Esophagus (tissue), 2 donors: ENCODE results near the gene DNAJC16. TPM values are rescaled to one million over a fixed set of nuclear protein-coding genes. Genes with fewer than 3 reads are reported as not detected.
"Not testable (repeated sequence)": the region's sequence is repeated elsewhere in the genome, so short reads cannot be mapped to it uniquely, and the experiment has no call there.

Source experiments
- H3K27ac ChIP-seq, 2 donors: one replicate each; pipeline ENCODE4 v1.5.1; 2013; ENCODE audit warnings: low read depth in 2 of 2, mild to moderate bottlenecking in 2 of 2, inconsistent platforms in 1 of 2, low read length in 1 of 2, moderate library complexity in 1 of 2
- H3K27me3 ChIP-seq, 2 donors: one replicate each; pipeline ENCODE4 v1.6.1; 2013; ENCODE audit warnings: low read length in 2 of 2, control low read depth in 1 of 2, mild to moderate bottlenecking in 1 of 2; ENCODE audit not compliant: insufficient read depth in 2 of 2, control insufficient read depth in 1 of 2
- H3K36me3 ChIP-seq, 2 donors: one replicate each; pipeline ENCODE4 v1.6.1; 2013; ENCODE audit warnings: low read length in 1 of 2; ENCODE audit not compliant: control insufficient read depth in 2 of 2, insufficient read depth in 2 of 2
- H3K4me1 ChIP-seq, 2 donors: one replicate each; pipeline ENCODE4 v1.6.1; 2013; ENCODE audit warnings: low read length in 1 of 2; ENCODE audit not compliant: control insufficient read depth in 2 of 2, insufficient read depth in 2 of 2
- H3K4me3 ChIP-seq, 2 donors: one replicate each; pipeline ENCODE4 v1.5.1; 2013; ENCODE audit warnings: low read length in 2 of 2, mild to moderate bottlenecking in 2 of 2, low read depth in 1 of 2, moderate library complexity in 1 of 2
- H3K9me3 ChIP-seq, 2 donors: one replicate each; pipeline ENCODE4 v1.6.1; 2013; ENCODE audit warnings: mild to moderate bottlenecking in 2 of 2, low read depth in 1 of 2, low read length in 1 of 2, moderate library complexity in 1 of 2; ENCODE audit not compliant: control insufficient read depth in 2 of 2, insufficient read depth in 1 of 2
- WGBS, 2 donors: extraction: QIAGEN DNeasy Blood & Tissue Kit; methylation state at CpG; one replicate each; pipeline ENCODE4 v1.1.7; 2013; 5-methylcytosine and 5-hydroxymethylcytosine counted together
- polyA plus RNA-seq, 2 donors: library from polyadenylated mRNA; stranded (reverse); fragments of 200-250 nt; gene quantifications; one replicate each; pipeline ENCODE4 v1.2.3, GENCODE V29; 2013
- donor health status: healthy with polysubstance abuse.
- donor health status: Bipolar disorder and iron deficiency.

DNAJC16 gene
- polyA plus RNA-seq, 2 donors: 3.1 to 6.1 TPM

DNA sequence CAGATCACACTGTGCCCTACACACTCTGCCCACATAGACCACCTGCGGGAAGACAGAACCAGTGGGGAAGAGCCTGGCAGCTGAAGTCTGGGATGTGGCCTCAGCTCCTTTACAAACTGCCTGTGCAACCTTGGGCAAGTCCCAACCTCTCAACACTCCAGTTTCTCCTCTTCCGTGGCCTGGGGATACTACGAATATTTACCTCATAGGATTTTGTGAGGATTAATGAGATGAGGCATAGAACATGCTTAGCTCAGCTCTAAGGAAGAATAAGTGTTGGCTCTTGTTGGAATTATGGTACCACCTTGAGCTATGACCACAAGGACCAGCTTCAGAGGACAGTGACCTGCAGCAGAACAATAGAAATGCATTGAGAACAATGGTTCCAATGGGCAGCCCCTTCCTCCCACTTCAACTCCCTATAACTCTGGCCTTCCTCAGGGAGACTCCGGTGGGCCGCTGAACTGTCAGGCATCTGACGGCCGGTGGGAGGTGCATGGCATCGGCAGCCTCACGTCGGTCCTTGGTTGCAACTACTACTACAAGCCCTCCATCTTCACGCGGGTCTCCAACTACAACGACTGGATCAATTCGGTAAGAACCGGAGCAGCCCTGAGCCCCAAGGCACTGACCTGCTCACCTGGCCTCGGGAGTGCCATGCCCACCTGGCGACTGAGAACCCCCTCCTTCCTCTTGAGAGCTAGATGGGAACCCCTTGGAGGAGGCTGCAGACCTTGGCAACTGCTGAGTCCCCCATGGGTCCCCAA is 39.6 kb upstream of the DNAJC16 start:
- WGBS, 2 donors: 83 to 88% methylated on average over 17 of the region's 17 CpGs
- H3K4me1 ChIP-seq, H3K27me3 ChIP-seq, H3K36me3 ChIP-seq, H3K27ac ChIP-seq, H3K4me3 ChIP-seq, H3K9me3 ChIP-seq: not testable (repeated sequence)

GRCh38 chr1:15488371-15488770 is 38.3 kb upstream of the DNAJC16 start:
- Histone ChIP-seq H3K9me3 (no peaks in the 10 kb centered on the region), H3K27me3 (no peaks in the 10 kb centered on the region), H3K4me1 (no peaks in the 10 kb centered on the region), H3K36me3 (peaks cover 5 to 7% of the 10 kb centered on the region in 2 donors), H3K27ac (no peak overlapping the region), H3K4me3 (no peak overlapping the region)
- 88 to 91% methylated on average over 3 of the region's 3 CpGs for WGBS, 2 donors

DNA sequence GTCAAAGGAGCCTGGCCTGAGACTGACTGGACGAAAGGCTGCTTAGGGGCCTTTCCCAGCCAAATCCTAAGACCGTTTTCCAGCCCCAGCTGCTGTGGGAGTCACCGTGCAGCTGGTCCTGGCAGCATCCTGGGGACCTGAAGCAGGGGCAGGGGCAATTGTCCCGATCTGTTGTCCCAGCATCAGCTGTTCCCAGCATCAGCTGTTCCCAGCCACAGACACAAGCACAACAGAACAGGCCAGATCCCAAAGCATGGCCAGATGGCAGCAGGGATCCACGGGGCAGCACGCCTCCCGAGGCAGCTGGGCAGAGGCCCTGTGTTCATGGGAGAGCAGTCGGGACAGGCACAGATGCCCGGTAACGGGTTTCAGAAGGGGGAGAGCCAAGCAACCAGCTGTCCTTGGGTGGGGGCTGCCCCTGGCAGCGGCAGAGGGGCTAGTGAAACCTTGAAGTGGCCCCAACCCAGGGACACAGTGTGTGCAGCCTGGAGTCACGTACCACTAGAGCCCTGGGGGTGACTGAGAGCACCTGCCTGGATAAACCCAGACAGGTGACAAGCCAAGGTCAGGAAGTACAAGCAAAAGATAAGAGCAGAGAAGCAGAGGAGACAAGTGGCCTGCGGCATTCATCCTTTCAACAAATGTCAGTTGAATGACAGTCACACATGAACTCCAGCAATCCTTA is 37.5 kb upstream of the DNAJC16 start:
- Histone ChIP-seq H3K4me1 (no peaks in the 10 kb centered on the region), H3K9me3 (no peaks in the 10 kb centered on the region), H3K27me3 (no peaks in the 10 kb centered on the region), H3K36me3 (peaks cover 5 to 12% of the 10 kb centered on the region in 2 donors), H3K27ac (no peak overlapping the region), H3K4me3 (no peak overlapping the region)
- WGBS, 2 donors: 78 to 82% methylated on average over 13 of the region's 13 CpGs

DNA sequence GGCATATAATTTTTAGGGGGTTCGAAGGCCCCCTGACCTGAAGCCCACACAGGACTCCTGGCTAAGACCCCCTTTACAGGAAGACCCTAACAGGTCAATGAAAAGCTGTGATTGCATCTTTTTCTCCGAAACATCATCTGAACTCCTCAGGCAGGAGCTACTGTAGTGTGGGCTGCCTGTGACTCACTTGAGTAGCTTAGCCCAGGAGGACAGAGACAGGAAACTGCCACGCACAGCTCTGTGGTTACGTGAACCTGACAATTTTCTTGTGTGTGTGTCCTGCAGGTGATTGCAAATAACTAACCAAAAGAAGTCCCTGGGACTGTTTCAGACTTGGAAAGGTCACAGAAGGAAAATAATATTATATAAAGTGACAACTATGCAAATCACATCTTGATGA is 35.6 kb upstream of the DNAJC16 start:
- not testable (repeated sequence) for H3K27me3 ChIP-seq, H3K4me1 ChIP-seq, H3K4me3 ChIP-seq, H3K9me3 ChIP-seq, H3K27ac ChIP-seq
- H3K36me3 ChIP-seq: peaks cover 5 to 17% of the 10 kb centered on the region in 2 donors
- 84 to 87% methylated on average over 4 of the region's 4 CpGs for WGBS, 2 donors

DNA sequence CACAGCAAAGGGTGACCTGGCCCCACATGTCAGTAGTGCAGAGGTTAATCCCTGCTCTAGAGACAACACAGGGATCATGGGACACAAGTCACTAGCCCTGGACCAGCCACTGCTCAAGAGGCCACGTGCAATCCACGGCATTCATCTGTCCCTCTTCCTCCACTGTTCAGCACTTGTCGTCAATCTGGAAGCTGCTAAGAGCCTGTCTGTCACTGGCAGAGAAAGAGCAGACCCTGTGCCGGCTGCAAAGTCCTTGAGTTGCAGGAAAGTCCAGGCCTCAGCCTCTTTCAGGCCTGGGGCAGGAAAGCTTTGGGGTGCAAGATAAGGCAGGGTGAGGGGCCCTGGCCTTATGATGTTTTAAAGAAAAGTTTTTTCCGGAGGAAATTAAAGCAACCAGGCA is 34.1 kb upstream of the DNAJC16 start:
- H3K36me3 ChIP-seq: peaks cover 5 to 17% of the 10 kb centered on the region in 2 donors
- WGBS, 2 donors: 80 to 88% methylated on average over 5 of the region's 5 CpGs

DNA sequence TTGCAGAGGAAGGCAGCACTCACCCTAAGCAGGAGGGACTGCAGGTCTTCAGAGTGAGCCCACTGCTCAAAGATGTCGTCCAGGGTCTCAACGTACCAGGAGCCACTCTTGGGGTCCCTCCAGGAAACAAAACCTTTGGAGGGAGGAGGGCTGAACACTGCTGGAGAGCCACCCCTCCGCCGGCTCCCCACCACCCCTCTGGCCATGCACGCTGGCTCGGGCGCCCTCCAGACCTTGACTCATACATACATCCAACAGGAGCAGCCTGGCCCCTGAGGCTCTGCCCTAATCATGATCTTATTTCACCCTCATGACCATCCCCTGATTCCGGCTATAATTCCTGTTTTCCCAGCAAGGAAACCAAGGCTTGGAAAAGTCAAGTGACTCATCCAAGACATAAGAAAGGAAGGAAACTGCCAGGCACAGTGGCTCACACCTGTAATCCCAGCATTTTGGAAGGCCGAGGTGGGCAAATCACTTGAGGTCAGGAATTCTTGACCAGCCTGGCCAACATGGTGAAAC is 32.7 kb upstream of the DNAJC16 start:
- 80 to 90% methylated on average over 9 of the region's 9 CpGs for WGBS, 2 donors
- Histone ChIP-seq H3K36me3 (peaks cover 5 to 17% of the 10 kb centered on the region in 2 donors), H3K27ac (no peak overlapping the region), H3K4me3 (no peak overlapping the region), H3K9me3 (no peaks in the 10 kb centered on the region), H3K4me1 (no peaks in the 10 kb centered on the region), H3K27me3 (no peaks in the 10 kb centered on the region)

More for the DNA sequence above, 34.1 kb upstream of the DNAJC16 start:
- no peaks in the 10 kb centered on the region for H3K4me1 ChIP-seq
- no peaks in the 10 kb centered on the region for H3K9me3 ChIP-seq
- no peak overlapping the region for H3K27ac ChIP-seq
- H3K27me3 ChIP-seq: no peaks in the 10 kb centered on the region
- no peak overlapping the region for H3K4me3 ChIP-seq

DNA sequence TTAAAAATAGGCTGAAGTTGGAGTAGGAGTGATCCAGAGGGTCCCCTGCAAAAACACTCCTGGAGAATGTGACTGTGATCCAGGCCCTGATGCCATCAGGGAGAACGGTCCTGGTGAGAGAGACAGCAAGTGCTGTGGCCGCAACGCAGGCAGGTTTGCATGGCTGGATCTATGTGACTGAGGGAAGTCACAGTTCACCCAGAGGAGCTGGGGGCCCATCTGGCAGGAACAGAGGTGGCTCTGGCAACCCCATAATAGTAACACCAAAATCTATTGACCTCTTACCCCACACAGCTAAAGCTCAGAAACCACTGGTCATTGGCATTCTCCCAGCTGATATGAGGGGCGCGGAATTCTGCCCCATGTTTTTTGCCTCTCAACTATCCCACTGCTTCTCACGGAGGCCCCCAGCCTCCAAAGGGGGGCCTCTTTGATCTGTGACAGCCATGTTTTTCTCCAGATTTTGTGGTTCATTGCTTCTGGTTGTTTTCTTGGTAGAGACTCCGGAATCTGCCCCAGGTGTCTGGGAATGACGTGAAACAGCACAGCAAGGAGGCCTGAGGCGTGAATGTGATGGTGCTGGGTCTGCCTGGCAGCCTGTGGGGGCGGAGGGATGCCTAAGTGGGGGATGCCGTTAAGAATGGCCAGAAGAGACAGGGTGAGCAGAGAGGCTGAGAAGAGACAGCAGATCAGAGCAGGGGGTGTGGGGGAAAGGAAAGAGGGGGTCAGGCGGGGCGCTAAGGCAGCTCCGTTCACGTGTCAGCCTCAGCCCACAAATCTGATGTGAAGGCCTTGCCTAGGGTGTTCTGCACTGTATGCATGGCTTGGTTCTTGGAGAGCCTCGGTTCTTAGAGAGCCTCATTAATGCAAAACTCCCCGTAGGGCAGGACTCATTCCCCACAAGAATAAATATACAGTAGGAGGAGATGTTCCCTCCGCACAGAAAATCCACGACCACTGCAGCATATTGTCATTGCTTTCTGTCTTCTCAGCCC is 26.2 kb upstream of the DNAJC16 start:
- H3K4me3 ChIP-seq: no peak overlapping the region
- 84 to 88% methylated on average over 19 of the region's 19 CpGs for WGBS, 2 donors
- H3K36me3 ChIP-seq: peaks cover 9 to 13% of the 10 kb centered on the region in 2 donors
- H3K9me3 ChIP-seq: no peaks in the 10 kb centered on the region
- no peaks in the 10 kb centered on the region for H3K27me3 ChIP-seq
- no peak overlapping the region for H3K27ac ChIP-seq
- H3K4me1 ChIP-seq: no peaks in the 10 kb centered on the region

- 60 to 65% methylated on average over 17 of the region's 17 CpGs for WGBS, 2 donors
- Histone ChIP-seq H3K27me3 (no peaks in the 10 kb centered on the region), H3K36me3 (peaks cover 14 to 15% of the 10 kb centered on the region in 2 donors), H3K4me3 (no peak overlapping the region), H3K27ac (no peak overlapping the region), H3K9me3 (no peaks in the 10 kb centered on the region), H3K4me1 (no peaks in the 10 kb centered on the region)
Measured at GRCh38 chr1:15501208-15502032, 25.2 kb upstream of the DNAJC16 start.
